Endothelial cell (in vitro differentiated cells): ENCODE data around the gene CCDC137. TPM values are rescaled to one million over a fixed set of nuclear protein-coding genes. Genes with fewer than 3 reads are reported as not detected.

Experiments
- DNase-seq: peaks from one replicate; pipeline ENCODE4 v3.0.0; 2021; ENCODE audit warnings: low spot score
- H3K27ac Mint-ChIP-seq: one replicate; pipeline ENCODE4 v1.8.0; 2021; ENCODE audit warnings: mixed read lengths, inconsistent platforms; ENCODE audit not compliant: unreplicated experiment
- H3K27me3 Mint-ChIP-seq: one replicate; pipeline ENCODE4 v1.8.0; 2021; ENCODE audit warnings: mild to moderate bottlenecking, moderate library complexity, mixed read lengths, inconsistent platforms; ENCODE audit not compliant: unreplicated experiment
- H3K36me3 Mint-ChIP-seq: one replicate; pipeline ENCODE4 v1.8.0; 2021; ENCODE audit warnings: mild to moderate bottlenecking, low read depth, mixed read lengths, inconsistent platforms; ENCODE audit not compliant: unreplicated experiment
- H3K4me1 Mint-ChIP-seq: one replicate; pipeline ENCODE4 v1.8.0; 2021; ENCODE audit warnings: mild to moderate bottlenecking, mixed read lengths, inconsistent platforms; ENCODE audit not compliant: unreplicated experiment
- H3K4me3 Mint-ChIP-seq: one replicate; pipeline ENCODE4 v1.8.0; 2021; ENCODE audit warnings: mild to moderate bottlenecking, mixed read lengths, inconsistent platforms; ENCODE audit not compliant: unreplicated experiment
- H3K9me3 Mint-ChIP-seq: one replicate; pipeline ENCODE4 v1.8.0; 2021; ENCODE audit warnings: mixed read lengths, inconsistent platforms; ENCODE audit not compliant: unreplicated experiment
- CTCF ChIP-seq: fragments of 200-600 bp; sonication (generic); IDR thresholded peaks from one replicate; pipeline ENCODE4 v1.5.0; 2021; ENCODE audit warnings: antibody characterized with exemption; ENCODE audit not compliant: unreplicated experiment
- microRNA-seq: library from miRNA; unstranded; fragments of <30 nt; microRNA quantifications from one replicate; pipeline ENCODE4, GENCODE V29; 2020; ENCODE audit not compliant: unreplicated experiment
- total RNA-seq: library from RNA; stranded (reverse); fragmentation: NEBNext Ultra II Directional; extraction: Animal tissue kit (Norgen Biotek cat#: 25700); gene quantifications from one replicate; pipeline ENCODE4 v1.2.1, GENCODE V29; 2021; ENCODE audit not compliant: unreplicated experiment

CCDC137 gene
- total RNA-seq, 1 donor from 2014 or later = 31.8 TPM

- TF ChIP-seq CTCF = no peak
- Mint-ChIP-seq H3K9me3 (no peaks in the 10 kb centered on the region), H3K4me3 (no peak overlapping the region), H3K36me3 (no peaks in the 10 kb centered on the region), H3K27ac (no peak overlapping the region), H3K27me3 (peaks cover 7% of the 10 kb centered on the region), H3K4me1 (peaks cover 10% of the 10 kb centered on the region)
- no peak for DNase-seq
These were observed 53.9 kb downstream of the CCDC137 start for GRCh38 chr17:81720267-81721071.

- Mint-ChIP-seq H3K36me3 (no peaks in the 10 kb centered on the region), H3K27me3 (peaks cover 9% of the 10 kb centered on the region)
- no peak for TF ChIP-seq CTCF
These were observed 55.9 kb downstream of the CCDC137 start for GRCh38 chr17:81722184-81723120.

More at GRCh38 chr17:81722184-81723120, 55.9 kb downstream of the CCDC137 start:
- no peak for DNase-seq
- no peaks in the 10 kb centered on the region for H3K9me3 Mint-ChIP-seq
- no peak overlapping the region for H3K27ac Mint-ChIP-seq
- peaks cover 10% of the 10 kb centered on the region for H3K4me1 Mint-ChIP-seq
- no peak overlapping the region for H3K4me3 Mint-ChIP-seq

Small RNA genes lying within 50 kb of the gene (microRNA-seq; reads per million reads assigned to microRNA genes)
- gene MIR6786 = 3.1 reads per million, percentile 39 among the genes with 10 or more reads in this experiment

Other genes with a start within 250 kb of the CCDC137 start
- 4,184 TPM for gene ACTG1, start 153.9 kb upstream of the CCDC137 start, total RNA-seq
- 1.5 TPM for gene FSCN2, start 138.4 kb upstream of the CCDC137 start, total RNA-seq
- gene FAAP100, start 114.4 kb upstream of the CCDC137 start, total RNA-seq = 40.6 TPM
- 133 TPM for gene NPLOC4, start 29.6 kb upstream of the CCDC137 start, total RNA-seq
- gene TSPAN10, start 29.5 kb upstream of the CCDC137 start, total RNA-seq = 2.5 TPM
- 1.1 TPM for gene PDE6G, start 10.2 kb upstream of the CCDC137 start, total RNA-seq
- 22.4 TPM for gene OXLD1, start 132 bp upstream of the CCDC137 start, total RNA-seq
- 54.0 TPM for gene ARL16, start 17.1 kb downstream of the CCDC137 start, total RNA-seq
- gene HGS, start 17.3 kb downstream of the CCDC137 start, total RNA-seq = 142 TPM
- 58.5 TPM for gene MRPL12, start 36.6 kb downstream of the CCDC137 start, total RNA-seq
- 6.7 TPM for gene SLC25A10, start 45.5 kb downstream of the CCDC137 start, total RNA-seq
- gene GCGR, start 137.4 kb downstream of the CCDC137 start, total RNA-seq = not detected
- 190 TPM for gene MCRIP1, start 166.6 kb downstream of the CCDC137 start, total RNA-seq
- not detected for gene PPP1R27, start 168.3 kb downstream of the CCDC137 start, total RNA-seq
- gene P4HB, start 193.8 kb downstream of the CCDC137 start, total RNA-seq = 678 TPM
- gene ARHGDIA, start 204.6 kb downstream of the CCDC137 start, total RNA-seq = 443 TPM
- 127 TPM for gene ALYREF, start 224.8 kb downstream of the CCDC137 start, total RNA-seq
- gene ANAPC11, start 225.0 kb downstream of the CCDC137 start, total RNA-seq = 121 TPM
- 0.56 TPM for gene NPB, start 235.5 kb downstream of the CCDC137 start, total RNA-seq
- 26.8 TPM for gene PCYT2, start 244.7 kb downstream of the CCDC137 start, total RNA-seq